ENCODE results near the gene PTPRG. TPM values are rescaled to one million over a fixed set of nuclear protein-coding genes. Genes with fewer than 3 reads are reported as not detected.

The PTPRG gene
- total RNA-seq, 1 experiment from 2014 or later, result 0.74 TPM

DNA sequence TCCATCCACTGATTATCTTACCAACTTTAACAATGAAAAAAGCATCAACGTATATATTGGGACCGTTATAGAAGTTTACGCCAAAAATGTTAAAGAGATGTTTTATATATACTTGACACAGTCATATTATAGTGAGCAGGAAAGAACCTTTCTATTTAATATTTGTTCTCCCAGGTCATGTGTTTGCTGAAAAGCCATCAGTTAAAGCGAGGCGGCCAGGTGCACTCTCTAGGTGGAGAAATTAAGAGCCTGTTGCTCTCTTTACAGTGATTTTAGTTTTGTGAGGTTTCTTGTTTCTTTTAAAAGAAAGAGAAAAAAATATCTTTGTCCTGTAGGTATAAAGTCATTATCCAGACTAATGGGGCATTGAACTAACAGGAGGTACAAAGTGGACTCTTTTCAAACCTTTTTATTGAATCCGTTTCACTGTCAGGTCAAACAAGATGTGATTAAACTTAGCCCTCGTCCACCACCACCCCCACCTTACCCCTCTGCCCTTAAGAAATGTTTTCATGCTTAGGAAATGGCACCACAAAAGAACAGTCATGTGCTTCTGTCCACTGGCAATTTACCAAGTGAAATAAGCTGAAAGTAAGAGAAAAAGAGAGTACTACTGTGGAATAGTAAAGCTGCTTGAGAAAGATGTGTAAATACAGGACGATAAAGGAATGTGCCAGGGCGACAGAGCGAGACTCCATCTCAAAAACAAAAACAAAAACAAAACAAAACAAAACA is 279.9 kb downstream of the PTPRG start:
- Histone ChIP-seq H3K27me3 (ENCODE audit: control insufficient read depth, insufficient read depth, low read length) (no peaks in the 10 kb centered on the region), H3K36me3 (ENCODE audit: control insufficient read depth, insufficient read depth, low read length) (no peaks in the 10 kb centered on the region), H3K27ac (ENCODE audit: low read length) (no peak overlapping the region), H3K4me1 (ENCODE audit: control insufficient read depth, insufficient read depth, low read length) (no peaks in the 10 kb centered on the region), H3K4me3 (ENCODE audit: low read depth in 2 of 2, low read length in 2 of 2) (no peak overlapping the region), H3K9me3 (ENCODE audit: control insufficient read depth, insufficient read depth, low read depth, low read length) (no peaks in the 10 kb centered on the region)
- TF ChIP-seq REST (IDR thresholded peaks at IDR 0.05; ENCODE audit: insufficient read depth in 1 of 2, low read depth in 2 of 2, low read length in 1 of 2), result no peak
- no peak for TF ChIP-seq SIN3A (IDR thresholded peaks at IDR 0.05; ENCODE audit: borderline replicate concordance, insufficient read depth, low read depth, low read length)
- no peak for TF ChIP-seq TCF7L2 (IDR thresholded peaks at IDR 0.05; ENCODE audit: low read depth, low read length)
- no peak for TF ChIP-seq POLR2AphosphoS5 (IDR thresholded peaks at IDR 0.05; ENCODE audit: low read depth, low read length)
- TF ChIP-seq, protein P1, sequence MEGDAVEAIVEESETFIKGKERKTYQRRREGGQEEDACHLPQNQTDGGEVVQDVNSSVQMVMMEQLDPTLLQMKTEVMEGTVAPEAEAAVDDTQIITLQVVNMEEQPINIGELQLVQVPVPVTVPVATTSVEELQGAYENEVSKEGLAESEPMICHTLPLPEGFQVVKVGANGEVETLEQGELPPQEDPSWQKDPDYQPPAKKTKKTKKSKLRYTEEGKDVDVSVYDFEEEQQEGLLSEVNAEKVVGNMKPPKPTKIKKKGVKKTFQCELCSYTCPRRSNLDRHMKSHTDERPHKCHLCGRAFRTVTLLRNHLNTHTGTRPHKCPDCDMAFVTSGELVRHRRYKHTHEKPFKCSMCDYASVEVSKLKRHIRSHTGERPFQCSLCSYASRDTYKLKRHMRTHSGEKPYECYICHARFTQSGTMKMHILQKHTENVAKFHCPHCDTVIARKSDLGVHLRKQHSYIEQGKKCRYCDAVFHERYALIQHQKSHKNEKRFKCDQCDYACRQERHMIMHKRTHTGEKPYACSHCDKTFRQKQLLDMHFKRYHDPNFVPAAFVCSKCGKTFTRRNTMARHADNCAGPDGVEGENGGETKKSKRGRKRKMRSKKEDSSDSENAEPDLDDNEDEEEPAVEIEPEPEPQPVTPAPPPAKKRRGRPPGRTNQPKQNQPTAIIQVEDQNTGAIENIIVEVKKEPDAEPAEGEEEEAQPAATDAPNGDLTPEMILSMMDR (IDR thresholded peaks at IDR 0.05), result no peak
- no peak for ATAC-seq
- intact Hi-C loops (cut with micrococcal nuclease; ENCODE audit: unreplicated experiment), result no loop called here
- in situ Hi-C loops (cut with HindIII; ENCODE audit: low pct_unique_long_range_greater_than_20kb, low sequenced_read_pairs), result no loop called here
- no peak for DNase-seq (ENCODE audit: low read depth, low spot score)
- BruUV-seq (replicated peaks), result no TSS peak
- POLR2A ChIA-PET, result no interaction called here
- CTCF ChIA-PET, result no interaction called here

DNA sequence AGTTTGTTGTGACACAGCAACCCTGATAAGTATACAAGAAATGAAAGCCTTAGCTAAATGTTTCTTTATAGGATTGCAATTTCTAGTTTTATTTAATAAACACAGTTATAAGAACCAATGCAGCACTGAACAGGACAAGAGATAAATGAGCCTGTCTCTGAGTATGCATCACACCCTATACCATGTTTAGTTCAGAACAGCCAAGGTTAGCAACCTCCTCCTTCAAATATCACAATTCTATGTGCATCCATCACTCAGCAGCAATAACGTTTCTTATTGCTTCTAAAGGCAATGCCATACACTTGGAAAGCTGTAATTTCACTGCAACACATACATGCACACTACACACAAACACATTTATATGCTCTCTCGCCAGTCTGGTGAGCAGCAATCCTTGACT is 280.6 kb downstream of the PTPRG start:
- H3K27ac ChIP-seq (ENCODE audit: low read length), result no peak overlapping the region
- no peaks in the 10 kb centered on the region for H3K9me3 ChIP-seq (ENCODE audit: control insufficient read depth, insufficient read depth, low read depth, low read length)
- TF ChIP-seq SIN3A (IDR thresholded peaks at IDR 0.05; ENCODE audit: borderline replicate concordance, insufficient read depth, low read depth, low read length), result no peak
- no peak for TF ChIP-seq TCF7L2 (IDR thresholded peaks at IDR 0.05; ENCODE audit: low read depth, low read length)
- no peak for TF ChIP-seq POLR2AphosphoS5 (IDR thresholded peaks at IDR 0.05; ENCODE audit: low read depth, low read length)
- TF ChIP-seq REST (IDR thresholded peaks at IDR 0.05; ENCODE audit: insufficient read depth in 1 of 2, low read depth in 2 of 2, low read length in 1 of 2), result no peak
- TF ChIP-seq, protein P1 (IDR thresholded peaks at IDR 0.05), result no peak
- H3K4me1 ChIP-seq (ENCODE audit: control insufficient read depth, insufficient read depth, low read length), result no peaks in the 10 kb centered on the region
- no peak overlapping the region for H3K4me3 ChIP-seq (ENCODE audit: low read depth in 2 of 2, low read length in 2 of 2)
- ChIA-PET POLR2A (no interaction called here), CTCF (no interaction called here)
- BruUV-seq (replicated peaks), result no TSS peak
- ATAC-seq, result no peak
- DNase-seq (ENCODE audit: low read depth, low spot score), result no peak
- no peaks in the 10 kb centered on the region for H3K27me3 ChIP-seq (ENCODE audit: control insufficient read depth, insufficient read depth, low read length)
- H3K36me3 ChIP-seq (ENCODE audit: control insufficient read depth, insufficient read depth, low read length), result no peaks in the 10 kb centered on the region
- in situ Hi-C loops (cut with HindIII; ENCODE audit: low pct_unique_long_range_greater_than_20kb, low sequenced_read_pairs) (no loop called here), intact Hi-C loops (cut with micrococcal nuclease; ENCODE audit: unreplicated experiment) (no loop called here)

Data from Panc1 (cell line).